Neural cell (in vitro differentiated cells): ENCODE results near the gene SMIM44. TPM values are rescaled to one million over a fixed set of nuclear protein-coding genes. Genes with fewer than 3 reads are reported as not detected.

Source experiments
- H2AFZ ChIP-seq: fragments of 200-600, 300-800 bp; sonication (generic), shearing (Covaris generic); 2 replicates; pipeline ENCODE4 v1.6.0; 2014; ENCODE audit warnings: low read depth, mild to moderate bottlenecking, antibody characterized with exemption, low read length, moderate library complexity
- H3F3A ChIP-seq: fragments of 200-600 bp; shearing (Covaris generic); 2 replicates; pipeline ENCODE4 v1.6.1; 2016; ENCODE audit warnings: mild to moderate bottlenecking, moderate library complexity, mixed read lengths, antibody characterized with exemption, low read length; ENCODE audit not compliant: insufficient read depth, poor library complexity, severe bottlenecking
- H3K27ac ChIP-seq: fragments of 200-600, 300-800 bp; sonication (generic), shearing (Covaris generic); 2 replicates; pipeline ENCODE4 v1.5.1; 2014; ENCODE audit warnings: mild to moderate bottlenecking, low read length, moderate library complexity
- H3K27me3 ChIP-seq: fragments of 300-800, 200-600 bp; sonication (generic), shearing (Covaris generic); 2 replicates; pipeline ENCODE4 v1.6.0; 2014; ENCODE audit warnings: mild to moderate bottlenecking, low read depth, low read length, moderate library complexity; ENCODE audit not compliant: insufficient read depth
- H3K36me3 ChIP-seq: fragments of 300-800, 200-600 bp; sonication (generic), shearing (Covaris generic); 2 replicates; pipeline ENCODE4 v1.5.1; 2014; ENCODE audit warnings: mild to moderate bottlenecking, antibody characterized with exemption, low read length, moderate library complexity; ENCODE audit not compliant: insufficient read depth
- H3K4me2 ChIP-seq: fragments of 300-800, 200-600 bp; sonication (generic), shearing (Covaris generic); 2 replicates; pipeline ENCODE4 v1.6.0; 2014; ENCODE audit warnings: mild to moderate bottlenecking, low read length
- H3K4me3 ChIP-seq: fragments of 300-800, 200-600 bp; sonication (generic), shearing (Covaris generic); 2 replicates; pipeline ENCODE4 v1.5.1; 2014; ENCODE audit warnings: mild to moderate bottlenecking, low read length, moderate library complexity
- H3K79me2 ChIP-seq: fragments of 200-600 bp; shearing (Covaris generic); replicated peaks from 2 replicates; pipeline ENCODE4 v1.6.0; 2014; ENCODE audit warnings: mild to moderate bottlenecking, low read length, moderate library complexity; ENCODE audit not compliant: insufficient read depth
- H3K9ac ChIP-seq: fragments of 300-800, 200-600 bp; sonication (generic), shearing (Covaris generic); 2 replicates; pipeline ENCODE4 v1.6.1; 2016; ENCODE audit warnings: mild to moderate bottlenecking, low read length, mixed read lengths
- H3K9me2 ChIP-seq: fragments of 200-600 bp; shearing (Covaris generic); 2 replicates; pipeline ENCODE4 v1.6.1; 2016; ENCODE audit warnings: mild to moderate bottlenecking, low read length, mixed read lengths; ENCODE audit not compliant: insufficient read depth
- H3K9me3 ChIP-seq: fragments of 200-600, 300-800 bp; sonication (generic), shearing (Covaris generic); 2 replicates; pipeline ENCODE4 v1.6.1; 2016; ENCODE audit warnings: mild to moderate bottlenecking, mixed run types, low read length, moderate library complexity, mixed read lengths
- H4K20me1 ChIP-seq: fragments of 200-600 bp; shearing (Covaris generic); 2 replicates; pipeline ENCODE4 v1.6.1; 2016; ENCODE audit warnings: mild to moderate bottlenecking, mixed run types; ENCODE audit not compliant: insufficient read depth
- CTCF ChIP-seq: fragments of 450-650 bp; IDR thresholded peaks from 2 replicates; pipeline ENCODE4 v1.5.1; 2014; ENCODE audit warnings: antibody characterized with exemption, mild to moderate bottlenecking, moderate library complexity; ENCODE audit not compliant: poor library complexity, severe bottlenecking
- EP300 ChIP-seq: fragments of 450-650 bp; conservative IDR thresholded peaks from 2 replicates; pipeline ENCODE4 v1.6.1; 2014; ENCODE audit warnings: antibody characterized with exemption, mild to moderate bottlenecking, moderate library complexity; ENCODE audit not compliant: poor library complexity, severe bottlenecking
- EZH2 ChIP-seq: fragments of 200-600, 300-800 bp; shearing (Covaris generic), sonication (generic); IDR thresholded peaks from 2 replicates; pipeline ENCODE4 v1.6.1; 2014; ENCODE audit warnings: antibody characterized with exemption, low read length, borderline replicate concordance, mild to moderate bottlenecking; ENCODE audit not compliant: insufficient read depth, poor library complexity, severe bottlenecking
- MXI1 ChIP-seq: fragments of 450-650 bp; conservative IDR thresholded peaks from 2 replicates; pipeline ENCODE4 v1.6.1; 2014; ENCODE audit warnings: antibody characterized with exemption, mild to moderate bottlenecking; ENCODE audit not compliant: poor library complexity, severe bottlenecking
- POLR2AphosphoS5 ChIP-seq: IDR thresholded peaks from 2 replicates; pipeline ENCODE4 v1.6.1; 2012
- RAD21 ChIP-seq: fragments of 450-650 bp; conservative IDR thresholded peaks from 2 replicates; pipeline ENCODE4 v1.6.1; 2014; ENCODE audit warnings: antibody characterized with exemption, mild to moderate bottlenecking, moderate library complexity
- REST ChIP-seq: IDR thresholded peaks from 2 replicates; pipeline ENCODE4 v1.6.1; 2012; ENCODE audit warnings: borderline replicate concordance
- SMC3 ChIP-seq: fragments of 450-650 bp; conservative IDR thresholded peaks from 2 replicates; pipeline ENCODE4 v1.6.1; 2014; ENCODE audit warnings: antibody characterized with exemption, mild to moderate bottlenecking, moderate library complexity; ENCODE audit not compliant: poor library complexity
- TAF1 ChIP-seq: IDR thresholded peaks from 2 replicates; pipeline ENCODE4 v1.6.1; 2012; ENCODE audit warnings: low read depth
- polyA plus RNA-seq: library from polyadenylated mRNA; depleted of rRNA; stranded (reverse); fragments of >200 nt; gene quantifications from 2 replicates; pipeline ENCODE4 v1.2.3, GENCODE V29; 2014

The SMIM44 gene
- polyA plus RNA-seq, 1 donor from 2014 or later: not detected

GRCh38 chr19:3450796-3451411 is 32.3 kb downstream of the SMIM44 start:
- no peaks in the 10 kb centered on the region for H3K79me2 ChIP-seq
- H3K4me3 ChIP-seq: no peak overlapping the region
- no peak overlapping the region for H3K27ac ChIP-seq
- H3K9me3 ChIP-seq: no peaks in the 10 kb centered on the region
- no peaks in the 10 kb centered on the region for H4K20me1 ChIP-seq
- H3K27me3 ChIP-seq: no peaks in the 10 kb centered on the region
- no peak overlapping the region for H3K9ac ChIP-seq
- H3K36me3 ChIP-seq: no peaks in the 10 kb centered on the region
- H3K9me2 ChIP-seq: no peaks in the 10 kb centered on the region
- no peak overlapping the region for H3K4me2 ChIP-seq
- TF ChIP-seq SMC3 (no peak), REST (no peak), MXI1 (no peak)
- H2AFZ ChIP-seq: no peak overlapping the region
- no peaks in the 10 kb centered on the region for H3F3A ChIP-seq

- H2AFZ ChIP-seq: no peak overlapping the region
Observed at GRCh38 chr19:3448616-3449334, 34.5 kb downstream of the SMIM44 start.

More at GRCh38 chr19:3448616-3449334, 34.5 kb downstream of the SMIM44 start:
- Histone ChIP-seq H3K9me3 (no peaks in the 10 kb centered on the region), H3K27me3 (no peaks in the 10 kb centered on the region), H3K4me2 (no peak overlapping the region), H4K20me1 (no peaks in the 10 kb centered on the region), H3K36me3 (no peaks in the 10 kb centered on the region), H3K9ac (no peak overlapping the region), H3K4me3 (no peak overlapping the region), H3K9me2 (no peaks in the 10 kb centered on the region), H3F3A (no peaks in the 10 kb centered on the region), H3K27ac (no peak overlapping the region), H3K79me2 (no peaks in the 10 kb centered on the region)
- TF ChIP-seq CTCF: no peak
- TF ChIP-seq EZH2: no peak
- TF ChIP-seq SMC3: no peak
- no peak for TF ChIP-seq MXI1
- TF ChIP-seq REST: no peak
- TF ChIP-seq RAD21: no peak
- TF ChIP-seq TAF1: no peak
- no peak for TF ChIP-seq EP300
- TF ChIP-seq POLR2AphosphoS5: no peak
